A673 (cell line): ENCODE results near the gene CRHR1. TPM values are rescaled to one million over a fixed set of nuclear protein-coding genes. Genes with fewer than 3 reads are reported as not detected.

Source experiments
- BruUV-seq: library from RNA; stranded (reverse); fragments of 400-500 nt; replicated peaks from 2 replicates; lab custom pipeline; 2021; lab: Mats Ljungman, UMichigan
- CTCF ChIA-PET: fragments of 300-600 bp; sonication (Branson Sonifier 250); formaldehyde crosslinking; loops from one replicate; lab custom pipeline; 2022; ENCODE audit warnings: antibody characterized with exemption; lab: Charles Lee
- POLR2A ChIA-PET: fragments of 300-600 bp; sonication (Branson Sonifier 250); formaldehyde crosslinking; loops from one replicate; lab custom pipeline; 2022; ENCODE audit warnings: antibody characterized with exemption; ENCODE audit not compliant: low non-redundant PET; lab: Charles Lee
- DNase-seq: peaks from one replicate; pipeline ENCODE4 v3.0.0-alpha.2; 2015; ENCODE audit warnings: low spot score
- H3K27ac ChIP-seq: fragments of 200-600 bp; sonication (generic); 2 replicates; pipeline ENCODE4 v1.5.1; 2016; ENCODE audit warnings: mixed run types, low read depth, mild to moderate bottlenecking, mixed read lengths, antibody characterized with exemption, low read length; ENCODE audit not compliant: poor library complexity, severe bottlenecking
- H3K27me3 ChIP-seq: fragments of 200-600 bp; sonication (generic); replicated peaks from 2 replicates; pipeline ENCODE4 v1.6.1; 2017; ENCODE audit warnings: mixed run types, low read depth, mild to moderate bottlenecking, mixed read lengths, antibody characterized with exemption, low read length; ENCODE audit not compliant: insufficient read depth, poor library complexity
- H3K36me3 ChIP-seq: fragments of 200-600 bp; sonication (generic); 2 replicates; pipeline ENCODE4 v1.6.1; 2016; ENCODE audit warnings: mixed run types, mild to moderate bottlenecking, mixed read lengths, antibody characterized with exemption, low read length; ENCODE audit not compliant: insufficient read depth, poor library complexity, severe bottlenecking
- H3K4me1 ChIP-seq: fragments of 200-600 bp; sonication (generic); 2 replicates; pipeline ENCODE4 v1.6.1; 2017; ENCODE audit warnings: mixed run types, mild to moderate bottlenecking, mixed read lengths, antibody characterized with exemption, low read length; ENCODE audit not compliant: insufficient read depth, poor library complexity, severe bottlenecking
- H3K4me3 ChIP-seq: fragments of 200-600 bp; sonication (generic); 2 replicates; pipeline ENCODE4 v1.5.1; 2016; ENCODE audit warnings: low read depth, mixed run types, mild to moderate bottlenecking, mixed read lengths, low read length; ENCODE audit not compliant: poor library complexity, severe bottlenecking
- H3K9me3 ChIP-seq: fragments of 200-600 bp; sonication (generic); 2 replicates; pipeline ENCODE4 v1.6.1; 2016; ENCODE audit warnings: mixed run types, low read depth, mild to moderate bottlenecking, mixed read lengths, antibody characterized with exemption, low read length; ENCODE audit not compliant: poor library complexity, severe bottlenecking
- CTCF ChIP-seq: fragments of 300-800, 200-600 bp; sonication (generic); conservative IDR thresholded peaks from 2 replicates; pipeline ENCODE4 v1.5.1; 2017; ENCODE audit warnings: low read depth, mild to moderate bottlenecking, antibody characterized with exemption, low read length, moderate library complexity, mixed read lengths
- EZH2 ChIP-seq: fragments of 200-600 bp; sonication (generic); IDR thresholded peaks from 2 replicates; pipeline ENCODE4 v1.6.1; 2017; ENCODE audit warnings: borderline replicate concordance, low read depth, mild to moderate bottlenecking, mixed read lengths, antibody characterized with exemption, low read length; ENCODE audit not compliant: poor library complexity, severe bottlenecking
- intact Hi-C: fragments of 100-400 bp; cut with micrococcal nuclease; formaldehyde crosslinking; loops from one replicate; pipeline ENCODE4 v1.10.0; 2022; ENCODE audit not compliant: unreplicated experiment
- total RNA-seq: library from RNA; stranded (reverse); gene quantifications from 2 replicates; pipeline ENCODE4 v1.2.3, GENCODE V29; 2021

Gene CRHR1
- total RNA-seq, 1 experiment from 2014 or later, result not detected

DNA sequence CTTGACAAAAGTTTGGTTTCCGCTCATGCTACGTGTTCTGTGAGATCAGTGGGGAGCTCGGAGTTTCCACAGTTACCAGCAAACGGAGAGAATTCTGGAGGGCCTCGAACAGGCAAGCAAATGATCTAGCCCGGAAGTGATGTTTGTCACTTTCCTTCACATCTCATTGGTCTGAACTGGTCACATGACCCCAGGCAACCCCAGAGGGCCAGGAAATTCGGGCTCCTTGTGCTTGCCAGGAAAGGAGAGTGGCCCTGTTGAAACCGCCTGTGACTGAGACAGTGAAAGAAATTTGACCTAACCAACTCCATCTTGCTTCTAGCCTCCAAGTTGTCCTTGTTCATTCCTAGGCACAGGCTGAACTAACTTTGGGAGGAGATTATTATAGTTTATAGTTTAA, 83.6 kb downstream of the CRHR1 start:
- Histone ChIP-seq H3K27ac (no peak overlapping the region), H3K36me3 (no peaks in the 10 kb centered on the region), H3K27me3 (no peaks in the 10 kb centered on the region), H3K9me3 (no peaks in the 10 kb centered on the region), H3K4me1 (peaks cover 10% of the 10 kb centered on the region), H3K4me3 (no peak overlapping the region)
- intact Hi-C loops, result no loop called here
- CTCF ChIA-PET, result no interaction called here
- POLR2A ChIA-PET, result no interaction called here
- no peak for DNase-seq
- TF ChIP-seq CTCF (no peak), EZH2 (no peak)
- BruUV-seq, result no TSS peak

DNA sequence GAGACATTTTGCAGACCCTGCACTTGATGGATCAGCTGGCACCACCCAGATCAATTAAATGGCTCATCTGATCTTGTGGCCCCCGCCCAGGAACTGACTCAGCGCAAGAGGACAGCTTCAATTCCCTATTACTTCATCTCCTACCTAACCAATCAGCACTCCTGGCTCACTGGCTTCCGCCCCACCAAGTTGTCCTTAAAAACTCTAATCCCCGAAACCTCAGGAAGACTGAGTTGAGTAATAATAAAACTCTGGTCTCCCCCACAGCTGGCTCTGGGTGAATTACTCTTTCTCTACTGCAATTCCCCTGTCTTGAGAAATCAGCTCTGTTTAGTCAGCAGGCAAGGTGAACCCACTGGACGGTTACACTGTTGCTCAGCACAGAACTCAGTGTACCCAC, 84.2 kb downstream of the CRHR1 start:
- Histone ChIP-seq H3K4me1 (peaks cover 11% of the 10 kb centered on the region), H3K27me3 (no peaks in the 10 kb centered on the region), H3K36me3 (no peaks in the 10 kb centered on the region), H3K9me3 (no peaks in the 10 kb centered on the region), H3K27ac (no peak overlapping the region), H3K4me3 (no peak overlapping the region)
- peak; percentile 18 for DNase-seq
- BruUV-seq, result no TSS peak
- POLR2A ChIA-PET, result no interaction called here
- intact Hi-C loops, result no loop called here
- CTCF ChIA-PET, result no interaction called here
- TF ChIP-seq CTCF (no peak), EZH2 (no peak)

- intact Hi-C loops, result no loop called here
- POLR2A ChIA-PET, result interaction anchor here (0.7 kb wide), 1 partner anchor 38 kb away, joined by 8 read pairs; no protein-coding TSS in a partner anchor
Measured at GRCh38 chr17:45869676-45870341, 85.7 kb downstream of the CRHR1 start.

More at GRCh38 chr17:45869676-45870341, 85.7 kb downstream of the CRHR1 start:
- BruUV-seq, result no TSS peak
- peaks cover 23% of the 10 kb centered on the region for H3K4me1 ChIP-seq
- H3K27ac ChIP-seq, result no peak overlapping the region
- CTCF ChIA-PET, result no interaction called here
- peak; percentile 56 for DNase-seq
- H3K27me3 ChIP-seq, result no peaks in the 10 kb centered on the region
- H3K4me3 ChIP-seq, result no peak overlapping the region
- no peaks in the 10 kb centered on the region for H3K9me3 ChIP-seq
- H3K36me3 ChIP-seq, result no peaks in the 10 kb centered on the region
- no peak for TF ChIP-seq CTCF
- no peak for TF ChIP-seq EZH2
